ENCODE data around the gene AVL9. TPM values are rescaled to one million over a fixed set of nuclear protein-coding genes. Genes with fewer than 3 reads are reported as not detected.

The AVL9 gene
- total and polyA plus RNA-seq, 2 of the 13 experiments (the other 11 are each of a cell fraction or from before 2014, with no cell fraction given) = 29.9 to 48.0 TPM

GRCh38 chr7:32574626-32575025 lies 79.3 kb downstream of the AVL9 start (continued):
- TF ChIP-seq BCLAF1 (IDR thresholded peaks at IDR 0.05) (no peak), TFAP4 (IDR thresholded peaks at IDR 0.05; ENCODE audit: borderline replicate concordance, low read depth) (no peak), HMG20B (CRISPR knock-in tag; conservative IDR thresholded peaks at IDR 0.05) (no peak), MAF1 (CRISPR knock-in tag; IDR thresholded peaks at IDR 0.05; ENCODE audit: borderline replicate concordance) (no peak)

- FAIRE-seq = no peak
- intact Hi-C loops (cut with micrococcal nuclease; ENCODE audit: unreplicated experiment) (no loop called here), in situ Hi-C loops (cut with HindIII; ENCODE audit: extremely low pct_ligation_motif_present, low pct_unique_long_range_greater_than_20kb) (no loop called here)
- Histone ChIP-seq H3K4me3 (replicated peaks in 1 of 3; ENCODE audit: insufficient read depth in 1 of 3, low read depth in 2 of 3, low read length in 3 of 3) (no peak overlapping the region), H3K4me2 (ENCODE audit: low read depth, low read length) (no peak overlapping the region), H2AFZ (ENCODE audit: low read length) (no peak overlapping the region), H3K9me3 (ENCODE audit: low read length) (no peaks in the 10 kb centered on the region), H3K27me3 (ENCODE audit: control insufficient read depth in 1 of 2, insufficient read depth in 2 of 2, low read length in 2 of 2) (no peaks in the 10 kb centered on the region), H3K27ac (ENCODE audit: extremely low read length, insufficient read depth, low read length) (no peak overlapping the region), H3K79me2 (ENCODE audit: insufficient read depth, low read length) (no peaks in the 10 kb centered on the region), H3K9ac (ENCODE audit: insufficient read depth, low read depth, low read length) (no peak overlapping the region), H3K4me1 (ENCODE audit: insufficient read depth, low read length) (peaks cover 6% of the 10 kb centered on the region), H3K36me3 (replicated peaks in 1 of 2; ENCODE audit: control insufficient read depth in 1 of 2, insufficient read depth in 2 of 2, low read length in 2 of 2) (peaks cover 12 to 67% of the 10 kb centered on the region in 2 experiments), H4K20me1 (ENCODE audit: insufficient read depth, low read length) (no peaks in the 10 kb centered on the region)
- 75% methylated on average over 2 of the region's 2 CpGs for WGBS (ENCODE audit: low lambda C conversion rate)
- POLR2A ChIA-PET = no interaction called here
- no peak for DNase-seq (ENCODE audit: low spot score)
- peak; percentile 48; the same call in 2 of the 3 replicates for ATAC-seq
- CTCF ChIA-PET (ENCODE audit: low intra/inter-chr PET ratio, low total read pairs) = no interaction called here
- BruUV-seq (replicated peaks) = no TSS peak
- TF ChIP-seq HMG20A (CRISPR knock-in tag; IDR thresholded peaks at IDR 0.05; ENCODE audit: borderline replicate concordance) = no peak
- TF ChIP-seq PAX8 (CRISPR knock-in tag; IDR thresholded peaks at IDR 0.05; ENCODE audit: borderline replicate concordance) = no peak
- no peak for TF ChIP-seq ZNF839 (CRISPR knock-in tag; IDR thresholded peaks at IDR 0.05; ENCODE audit: borderline replicate concordance)
- no peak for TF ChIP-seq MATR3 (CRISPR knock-in tag; IDR thresholded peaks at IDR 0.05)
- TF ChIP-seq YEATS2 (CRISPR knock-in tag; IDR thresholded peaks at IDR 0.05; ENCODE audit: borderline replicate concordance) = no peak
- no peak for TF ChIP-seq HHEX (CRISPR knock-in tag; IDR thresholded peaks at IDR 0.05)
- TF ChIP-seq MYPOP (CRISPR knock-in tag; IDR thresholded peaks at IDR 0.05) = no peak
- no peak for TF ChIP-seq ARID5B (CRISPR knock-in tag; IDR thresholded peaks at IDR 0.05)
- no peak for TF ChIP-seq GPBP1L1 (CRISPR knock-in tag; IDR thresholded peaks at IDR 0.05)
- no peak for TF ChIP-seq ETV6 (CRISPR knock-in tag; conservative IDR thresholded peaks at IDR 0.05)
Observed at GRCh38 chr7:32577421-32577820, 82.1 kb downstream of the AVL9 start.

Data from HepG2 (cell line).